GM06990 (cell line): ENCODE data around the gene RC3H1.
"Not testable (repeated sequence)": the region's sequence is repeated elsewhere in the genome, so short reads cannot be mapped to it uniquely, and the experiment has no call there.

Experiments
- DNase-seq: peaks from one replicate; pipeline ENCODE4 v3.0.0-alpha.2; 2011; ENCODE audit not compliant: insufficient read length; ENCODE audit errors: extremely low read depth
- H3K27me3 ChIP-seq: replicated peaks from 2 replicates; pipeline ENCODE4 v1.6.0; 2011; ENCODE audit warnings: low read length; ENCODE audit not compliant: control insufficient read depth, insufficient read depth
- H3K36me3 ChIP-seq: 2 replicates; pipeline ENCODE4 v1.5.1; 2011; ENCODE audit warnings: low read length; ENCODE audit not compliant: control insufficient read depth, insufficient read depth
- H3K4me3 ChIP-seq: replicated peaks from 2 replicates; pipeline ENCODE4 v1.5.1; 2011; ENCODE audit warnings: low read depth, mild to moderate bottlenecking, control low read depth, low read length
- TF ChIP-seq, protein P1 (sequence below): IDR thresholded peaks from 2 replicates; pipeline ENCODE4 v1.5.1; 2011; ENCODE audit warnings: low read length, control low read depth, mild to moderate bottlenecking, inconsistent platforms; ENCODE audit not compliant: insufficient read depth, poor library complexity, severe bottlenecking

Gene RC3H1

DNA sequence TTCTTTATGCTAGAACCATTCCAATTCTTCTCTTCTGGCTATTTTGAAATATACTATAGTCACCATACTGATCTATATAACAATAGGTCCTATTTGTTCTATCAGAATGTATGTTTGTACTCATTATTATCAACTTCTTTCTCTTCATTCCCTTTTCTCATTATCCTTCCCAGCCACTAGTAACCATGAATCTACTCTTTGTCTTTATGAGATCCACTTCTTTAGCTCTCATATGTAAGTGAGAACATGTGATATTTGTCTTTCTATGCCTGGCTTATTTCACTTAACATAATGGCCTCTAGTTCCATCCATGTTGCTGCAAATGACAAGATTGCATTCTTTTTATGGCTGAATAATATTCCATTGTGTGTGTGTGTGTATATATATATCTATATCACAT lies 31.7 kb upstream of the RC3H1 start:
- Histone ChIP-seq H3K27me3 (no peaks in the 10 kb centered on the region), H3K4me3 (no peak overlapping the region), H3K36me3 (no peaks in the 10 kb centered on the region)
- TF ChIP-seq, protein P1, sequence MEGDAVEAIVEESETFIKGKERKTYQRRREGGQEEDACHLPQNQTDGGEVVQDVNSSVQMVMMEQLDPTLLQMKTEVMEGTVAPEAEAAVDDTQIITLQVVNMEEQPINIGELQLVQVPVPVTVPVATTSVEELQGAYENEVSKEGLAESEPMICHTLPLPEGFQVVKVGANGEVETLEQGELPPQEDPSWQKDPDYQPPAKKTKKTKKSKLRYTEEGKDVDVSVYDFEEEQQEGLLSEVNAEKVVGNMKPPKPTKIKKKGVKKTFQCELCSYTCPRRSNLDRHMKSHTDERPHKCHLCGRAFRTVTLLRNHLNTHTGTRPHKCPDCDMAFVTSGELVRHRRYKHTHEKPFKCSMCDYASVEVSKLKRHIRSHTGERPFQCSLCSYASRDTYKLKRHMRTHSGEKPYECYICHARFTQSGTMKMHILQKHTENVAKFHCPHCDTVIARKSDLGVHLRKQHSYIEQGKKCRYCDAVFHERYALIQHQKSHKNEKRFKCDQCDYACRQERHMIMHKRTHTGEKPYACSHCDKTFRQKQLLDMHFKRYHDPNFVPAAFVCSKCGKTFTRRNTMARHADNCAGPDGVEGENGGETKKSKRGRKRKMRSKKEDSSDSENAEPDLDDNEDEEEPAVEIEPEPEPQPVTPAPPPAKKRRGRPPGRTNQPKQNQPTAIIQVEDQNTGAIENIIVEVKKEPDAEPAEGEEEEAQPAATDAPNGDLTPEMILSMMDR = no peak
- no peak for DNase-seq

DNA sequence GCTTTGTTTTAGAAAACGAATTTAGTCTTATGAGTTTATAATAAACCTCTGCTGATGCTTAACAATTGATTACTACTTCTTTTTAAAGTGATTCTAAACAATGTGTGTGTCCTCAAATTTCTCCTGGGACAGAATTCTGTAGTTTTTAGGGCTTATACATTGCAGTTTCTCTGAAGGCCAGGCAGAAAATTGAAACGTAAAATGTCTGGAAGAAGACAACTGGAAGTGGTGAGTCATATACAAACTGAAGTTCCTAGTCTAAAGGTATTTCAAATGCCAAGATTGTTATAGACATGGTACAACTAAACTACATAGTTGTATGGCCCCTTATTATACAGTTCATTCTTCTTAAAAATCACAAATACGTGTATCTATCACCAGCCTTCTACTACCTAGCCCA lies 30.5 kb upstream of the RC3H1 start:
- TF ChIP-seq, protein P1 = no peak
- no peaks in the 10 kb centered on the region for H3K27me3 ChIP-seq
- no peak for DNase-seq
- no peaks in the 10 kb centered on the region for H3K36me3 ChIP-seq
- no peak overlapping the region for H3K4me3 ChIP-seq

DNA sequence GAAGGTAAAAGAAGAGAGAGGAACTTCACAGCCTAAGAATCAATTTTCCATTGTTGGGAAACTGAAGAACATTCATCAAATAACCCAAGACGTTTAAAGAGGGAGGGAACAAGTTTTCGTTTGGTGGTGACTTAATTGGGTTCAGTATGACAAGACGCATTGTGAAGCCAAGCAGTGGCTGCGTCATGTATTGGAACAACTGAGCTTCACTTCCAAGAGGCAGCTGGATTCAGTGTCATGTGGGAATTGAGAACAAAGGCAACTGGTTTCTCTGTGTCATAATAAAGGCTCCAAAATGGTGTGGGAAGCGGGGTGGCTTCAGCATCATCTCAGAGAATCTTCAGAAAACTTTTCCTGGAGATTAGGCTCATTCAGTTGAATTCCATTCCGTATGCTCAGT lies 29.8 kb upstream of the RC3H1 start:
- H3K27me3 ChIP-seq = no peaks in the 10 kb centered on the region
- DNase-seq = no peak
- H3K36me3 ChIP-seq = no peaks in the 10 kb centered on the region
- H3K4me3 ChIP-seq = no peak overlapping the region
- TF ChIP-seq, protein P1 = no peak

GRCh38 chr1:174049514-174049913 lies 27.4 kb upstream of the RC3H1 start:
- H3K36me3 ChIP-seq = no peaks in the 10 kb centered on the region
- no peaks in the 10 kb centered on the region for H3K27me3 ChIP-seq
- H3K4me3 ChIP-seq = no peak overlapping the region
- TF ChIP-seq, protein P1 = no peak
- no peak for DNase-seq

DNA sequence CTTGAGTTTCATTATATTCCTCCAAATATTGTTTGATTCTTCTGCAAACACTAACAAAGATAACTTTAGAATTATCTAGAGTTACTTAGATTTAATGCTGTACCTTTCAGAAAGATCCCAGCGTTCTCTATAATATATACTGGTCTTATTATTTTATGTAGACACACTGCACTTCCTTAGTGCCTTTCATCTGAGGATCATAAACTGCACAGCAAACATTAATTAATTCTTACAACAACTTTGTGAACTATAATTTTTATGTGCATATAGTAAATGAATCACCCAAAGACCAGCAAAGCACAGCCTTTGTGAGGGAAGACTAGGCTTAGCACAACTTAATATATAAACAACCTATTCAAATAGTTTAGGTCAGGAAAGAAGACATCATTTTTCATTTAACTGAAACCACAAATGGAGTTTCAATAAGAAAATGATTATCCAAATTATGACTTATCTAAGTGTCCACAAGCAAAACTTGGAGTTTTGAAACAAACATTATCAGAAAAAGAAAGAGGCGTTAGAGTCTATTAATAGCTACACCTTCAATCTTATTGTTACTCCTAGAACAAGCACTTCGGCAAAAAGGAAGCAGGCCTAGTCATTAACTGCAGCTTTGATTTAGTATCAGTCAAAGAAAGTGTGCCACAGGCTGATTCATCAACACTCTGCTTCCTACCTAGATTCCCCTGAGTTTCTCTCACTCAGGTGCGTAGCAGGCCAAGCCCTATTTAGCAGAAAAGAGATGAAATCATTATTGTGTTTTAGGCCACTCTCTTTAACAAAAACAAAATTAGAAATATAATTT lies 22.5 kb upstream of the RC3H1 start:
- TF ChIP-seq, protein P1 = no peak
- Histone ChIP-seq H3K4me3 (no peak overlapping the region), H3K27me3 (no peaks in the 10 kb centered on the region), H3K36me3 (no peaks in the 10 kb centered on the region)
- DNase-seq = no peak

DNA sequence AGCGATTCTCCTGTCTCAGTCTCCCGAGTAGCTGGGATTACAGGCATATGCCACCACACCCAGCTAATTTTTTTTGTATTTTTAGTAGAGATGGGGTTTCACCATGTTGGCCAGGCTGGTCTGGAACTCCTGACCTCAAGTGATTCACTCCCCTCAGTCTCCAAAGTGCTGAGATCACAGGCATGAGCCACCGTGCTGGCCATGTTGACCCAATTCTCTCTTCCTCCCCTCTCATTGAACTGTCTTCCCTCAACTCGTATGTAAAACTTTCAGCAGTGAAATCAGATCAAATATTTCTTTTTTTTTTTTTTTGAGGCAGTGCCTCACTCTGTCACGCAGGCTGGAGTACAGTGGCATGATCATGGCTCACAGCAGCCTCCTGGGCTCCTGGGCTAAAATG lies 20.4 kb upstream of the RC3H1 start:
- not testable (repeated sequence) for H3K36me3 ChIP-seq, DNase-seq, H3K4me3 ChIP-seq, H3K27me3 ChIP-seq
